Mammary epithelial cell (primary cell): ENCODE data around the gene ZNF687.

Experiments
- CTCF ChIP-seq, 2 donors: IDR thresholded peaks in 1 of 2; conservative IDR thresholded peaks in 1 of 2; 2 replicates each; pipeline ENCODE4 v1.5.1; 2011 to 2012; ENCODE audit warnings: inconsistent platforms in 2 of 2, low read length in 2 of 2, mild to moderate bottlenecking in 2 of 2, control low read depth in 1 of 2, low read depth in 1 of 2; ENCODE audit not compliant: insufficient read depth in 1 of 2; ENCODE audit errors: extremely low read depth in 1 of 2
- EZH2 ChIP-seq: IDR thresholded peaks from 2 replicates; pipeline ENCODE4 v1.6.1; 2012; ENCODE audit warnings: low read length, inconsistent platforms, borderline replicate concordance

- TF ChIP-seq CTCF (conservative IDR thresholded peaks at IDR 0.05 in 1 of 2, IDR thresholded peaks at IDR 0.05 in 1 of 2; ENCODE audit: extremely low read depth in 1 of 2, insufficient read depth in 1 of 2, low read depth in 1 of 2, low read length in 2 of 2) (no peak), EZH2 (no peak)
These were observed 2.0 kb downstream of the ZNF687 start for GRCh38 chr1:151284013-151284577.
